Stimulated activated CD8-positive, alpha-beta memory T cell treated with anti-CD3 and anti-CD28 coated beads, Interleukin-12 subunit alpha, Interleukin-12 subunit beta, amount 100 ng/mL, for 1 hour (primary cell): ENCODE data around the gene LRPAP1.
A peak's percentile ranks its signal among the peaks of the same experiment; 100 is the strongest.

Source experiments
- DNase-seq: peaks from one replicate; pipeline ENCODE4 v3.0.0-alpha.2; 2020; ENCODE audit warnings: low read depth

LRPAP1 gene

GRCh38 chr4:3485011-3485791 lies 47.0 kb downstream of the LRPAP1 start:
- no peak for DNase-seq

GRCh38 chr4:3484057-3484973 lies 47.9 kb downstream of the LRPAP1 start:
- DNase-seq: no peak

DNA sequence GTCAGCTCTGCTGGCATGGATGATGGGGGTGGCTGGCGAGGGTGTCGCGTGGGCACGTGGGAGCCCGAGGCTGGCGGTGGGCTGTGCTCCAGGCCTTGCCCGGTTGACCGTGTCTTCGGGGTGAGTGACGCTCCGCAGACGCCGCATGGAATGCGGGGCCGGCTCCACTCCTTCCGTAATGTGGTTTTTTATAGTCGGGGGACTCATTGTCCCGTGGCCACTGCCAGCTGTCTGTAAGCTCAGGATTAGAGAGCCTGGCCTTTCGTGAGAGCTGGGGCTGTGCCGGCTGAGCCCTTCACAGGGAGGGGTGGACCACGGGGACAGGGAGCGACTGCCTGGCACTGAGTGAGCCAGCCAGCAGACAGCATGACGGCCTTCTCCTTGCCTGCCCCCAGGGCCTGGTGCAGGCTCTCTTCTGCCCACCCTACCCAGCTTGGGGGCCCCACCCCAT lies 48.7 kb downstream of the LRPAP1 start:
- DNase-seq: no peak

GRCh38 chr4:3482707-3483106 lies 49.5 kb downstream of the LRPAP1 start:
- no peak for DNase-seq

DNA sequence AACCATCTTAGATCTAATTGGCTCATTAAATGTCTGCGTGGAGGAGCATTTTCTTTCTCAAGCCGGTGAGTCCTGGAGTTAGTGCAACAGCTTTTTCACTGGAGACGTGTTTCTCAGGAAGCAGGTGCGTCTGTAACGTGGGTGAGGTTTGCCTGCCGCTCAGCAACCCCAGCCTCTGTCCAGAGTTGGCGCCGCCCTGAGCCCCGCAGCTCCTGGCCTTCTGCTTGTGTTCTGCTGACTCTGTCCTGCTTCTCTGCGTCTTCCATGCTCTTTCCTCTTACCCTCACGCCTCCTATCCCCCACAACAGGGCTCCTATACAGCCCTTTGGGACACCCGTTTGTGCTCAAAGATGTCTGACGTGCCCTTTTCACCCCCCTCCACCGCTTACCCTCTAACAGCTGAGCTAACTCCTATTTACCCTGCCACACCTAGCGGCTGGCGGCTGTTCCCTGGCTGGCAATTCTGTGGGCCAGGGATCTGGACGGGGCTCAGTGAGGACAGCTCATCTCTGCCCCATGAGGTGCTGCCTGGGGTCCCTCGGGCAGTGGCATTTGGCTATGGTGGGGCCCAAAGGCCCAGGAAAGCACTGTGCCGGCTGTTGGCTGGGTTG lies 50.3 kb downstream of the LRPAP1 start:
- DNase-seq: no peak

DNA sequence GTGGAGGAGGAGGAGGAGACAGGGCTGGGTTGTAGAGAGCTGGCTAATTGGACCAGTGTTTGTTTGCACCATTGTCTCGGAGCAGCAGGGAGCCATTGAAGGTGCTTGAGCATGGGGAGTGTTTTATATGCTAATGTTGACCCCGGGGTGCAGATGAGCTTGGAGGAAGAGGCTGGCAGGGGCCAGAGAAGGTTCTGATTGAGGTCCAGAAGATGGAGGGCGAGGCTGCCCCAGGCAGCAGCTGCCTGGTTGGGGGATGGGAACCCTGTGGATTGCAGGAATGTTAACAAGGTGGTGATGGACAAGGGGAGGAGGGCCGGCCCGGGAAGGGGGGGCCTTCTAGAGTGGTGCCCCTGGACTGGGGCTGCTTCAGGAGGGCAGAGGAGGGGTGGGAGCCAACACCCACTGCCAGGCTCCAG lies 51.1 kb downstream of the LRPAP1 start:
- DNase-seq: no peak

GRCh38 chr4:3480528-3481112 lies 51.6 kb downstream of the LRPAP1 start:
- DNase-seq: peak; percentile 49

GRCh38 chr4:3479358-3480101 lies 52.7 kb downstream of the LRPAP1 start:
- no peak for DNase-seq

DNA sequence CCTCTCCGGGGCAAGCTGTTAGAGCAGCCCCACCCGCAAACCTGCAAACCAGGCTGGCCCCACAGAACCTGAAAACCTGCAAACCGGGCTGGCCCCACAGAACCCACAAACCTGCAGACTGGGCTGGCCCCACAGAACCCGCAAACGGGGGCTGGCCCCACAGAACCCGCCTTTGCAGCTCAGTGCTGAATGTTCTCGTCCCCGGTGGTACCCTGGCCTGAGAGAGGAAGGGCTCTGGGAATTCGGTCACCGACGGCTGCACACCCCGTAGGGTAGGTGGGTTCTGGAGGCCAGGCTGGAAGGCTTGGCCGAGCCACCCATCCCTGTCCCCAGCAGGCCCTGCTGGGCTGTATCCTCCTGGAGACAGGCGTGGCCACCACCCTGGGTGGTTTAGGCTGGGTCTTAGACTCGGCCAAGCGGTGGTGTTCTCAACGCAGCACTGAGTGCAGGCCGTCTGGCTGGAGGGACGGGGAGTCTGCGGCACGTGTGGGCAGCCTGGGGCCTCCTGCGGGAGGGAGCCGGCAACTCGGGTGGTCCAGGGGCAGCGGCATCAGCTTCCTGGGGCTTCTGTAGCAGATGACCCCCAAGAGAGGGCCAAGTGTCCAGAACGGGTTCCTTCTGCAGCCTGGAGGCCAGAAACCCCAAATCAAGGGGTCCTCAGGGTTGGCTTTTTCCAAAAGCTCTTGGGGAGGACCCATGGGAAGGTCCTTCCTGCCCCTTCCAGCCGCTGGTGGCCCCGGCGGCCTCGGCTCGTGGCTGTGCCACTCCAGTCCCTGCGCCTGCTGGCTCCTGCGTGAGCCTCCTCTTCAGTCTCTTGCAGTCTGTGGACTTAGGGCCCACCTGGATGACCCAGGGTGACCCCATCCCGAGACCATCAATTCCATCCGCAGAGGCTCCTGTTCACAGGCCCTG lies 53.5 kb downstream of the LRPAP1 start:
- DNase-seq: no peak

DNA sequence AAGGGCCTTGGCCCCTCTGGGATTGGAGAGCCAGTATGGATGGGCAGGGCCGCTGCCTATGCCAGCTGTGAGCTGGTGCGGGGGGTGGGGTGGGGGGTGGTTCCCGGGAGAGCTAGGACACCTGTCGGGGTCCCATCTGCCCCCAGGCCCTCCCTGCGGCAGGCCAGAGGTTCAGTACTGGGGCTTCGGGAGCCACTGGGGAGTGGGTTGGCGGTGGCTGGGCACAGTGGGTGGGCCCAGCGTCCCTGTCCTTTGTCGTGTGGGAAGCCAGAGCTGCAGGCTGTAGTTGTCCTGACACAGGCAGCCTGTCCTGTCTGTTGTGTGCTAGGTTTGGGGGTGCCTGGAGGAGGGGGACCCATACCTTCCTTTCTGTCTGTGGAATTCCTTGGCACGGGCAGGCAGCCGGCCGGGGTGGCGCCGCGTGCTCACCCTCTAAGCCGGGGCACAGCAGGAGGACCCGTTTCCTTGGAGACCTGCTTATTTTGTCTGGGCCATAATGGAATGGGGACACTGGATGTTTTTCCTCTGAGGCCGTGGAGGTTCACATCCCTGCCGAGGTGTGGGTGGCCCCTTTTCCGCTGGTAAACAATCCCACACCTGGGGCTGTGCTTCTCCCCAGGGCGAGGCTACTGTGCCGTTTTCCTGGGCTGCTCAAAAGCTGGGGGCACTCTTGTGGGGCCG lies 54.3 kb downstream of the LRPAP1 start:
- DNase-seq: no peak

GRCh38 chr4:3476936-3477749 lies 55.1 kb downstream of the LRPAP1 start:
- DNase-seq: no peak

DNA sequence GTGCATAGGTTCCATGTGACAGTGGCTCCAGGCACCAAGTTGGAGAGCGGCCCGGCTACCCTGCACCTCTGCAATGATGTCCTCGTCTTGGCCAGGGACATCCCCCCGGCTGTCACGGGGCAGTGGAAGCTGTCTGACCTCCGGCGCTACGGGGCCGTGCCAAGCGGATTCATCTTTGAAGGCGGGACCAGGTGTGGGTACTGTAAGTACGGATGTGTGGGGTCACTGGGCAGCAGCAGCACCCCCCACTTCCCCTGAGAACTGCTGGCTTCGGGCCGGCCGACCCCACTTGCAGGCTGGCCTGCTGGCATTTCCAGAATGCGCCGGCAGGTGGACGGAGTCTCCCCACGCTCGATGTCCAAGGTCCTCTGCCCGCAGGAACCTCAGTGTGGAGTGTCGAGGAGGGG lies 55.9 kb downstream of the LRPAP1 start:
- no peak for DNase-seq

DNA sequence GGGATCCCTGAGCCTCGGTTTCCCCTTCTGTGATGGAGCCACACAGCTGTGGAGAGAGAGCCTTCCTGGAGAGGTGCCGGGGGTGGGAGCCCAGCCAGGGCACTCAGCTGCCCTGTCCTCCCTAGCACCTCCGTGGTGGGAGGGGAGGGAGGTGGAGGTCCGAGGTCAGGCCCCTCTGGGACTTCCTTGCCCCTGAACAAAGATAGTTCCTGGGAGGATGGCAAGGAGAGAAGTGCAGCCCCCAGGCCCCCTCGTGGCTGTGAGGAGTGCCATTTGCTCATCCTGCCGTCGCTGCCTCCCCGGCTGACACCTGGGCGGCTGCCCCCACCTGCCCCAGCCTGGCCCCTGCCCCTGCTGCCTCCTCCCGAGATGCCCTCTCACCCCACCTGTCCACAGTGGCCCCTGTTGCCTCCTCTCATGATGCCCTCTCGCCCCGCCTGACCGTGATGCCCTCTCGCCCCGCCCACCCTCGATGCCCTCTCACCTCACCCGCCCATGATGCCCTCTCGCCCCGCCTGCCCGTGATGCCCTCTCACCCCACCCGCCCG lies 56.4 kb downstream of the LRPAP1 start:
- DNase-seq: no peak

GRCh38 chr4:3475041-3475712 lies 57.0 kb downstream of the LRPAP1 start:
- DNase-seq: no peak

DNA sequence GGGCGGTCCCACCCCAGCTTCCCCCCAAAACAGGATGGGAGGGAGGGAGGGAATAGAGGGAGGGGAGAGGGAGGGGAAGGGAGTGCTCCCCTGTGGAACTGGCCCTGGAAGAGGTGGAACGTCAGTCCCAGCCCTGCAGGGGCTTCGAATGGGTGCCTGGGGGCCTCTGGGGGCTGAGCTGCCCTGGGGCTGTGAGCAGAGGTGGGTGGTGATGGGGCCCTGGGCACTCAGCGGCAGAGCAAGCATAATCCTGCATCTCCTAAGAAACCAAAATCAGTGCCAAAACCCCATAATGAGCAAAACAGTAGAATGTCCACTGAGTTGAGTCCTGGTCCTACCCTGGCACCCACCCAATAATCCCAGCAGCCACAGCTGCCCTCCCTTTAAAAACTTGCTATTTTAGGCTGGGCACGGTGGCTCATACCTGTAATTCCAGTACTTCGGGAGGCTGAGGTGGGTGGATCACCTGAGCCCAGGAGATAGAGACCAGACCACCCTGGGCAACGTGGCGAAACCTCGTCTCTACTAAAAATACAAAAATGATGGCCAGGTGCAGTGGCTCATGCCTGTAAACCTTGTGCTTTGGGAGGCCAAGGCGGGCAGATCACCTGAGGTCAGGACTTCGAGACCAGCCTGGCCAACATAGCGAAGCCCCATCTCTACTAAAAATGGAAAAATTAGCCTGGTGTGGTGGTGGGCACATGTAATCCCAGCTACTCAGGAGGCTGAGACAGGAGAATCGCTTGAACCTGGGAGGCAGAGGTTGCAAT lies 58.0 kb downstream of the LRPAP1 start:
- DNase-seq: no peak

DNA sequence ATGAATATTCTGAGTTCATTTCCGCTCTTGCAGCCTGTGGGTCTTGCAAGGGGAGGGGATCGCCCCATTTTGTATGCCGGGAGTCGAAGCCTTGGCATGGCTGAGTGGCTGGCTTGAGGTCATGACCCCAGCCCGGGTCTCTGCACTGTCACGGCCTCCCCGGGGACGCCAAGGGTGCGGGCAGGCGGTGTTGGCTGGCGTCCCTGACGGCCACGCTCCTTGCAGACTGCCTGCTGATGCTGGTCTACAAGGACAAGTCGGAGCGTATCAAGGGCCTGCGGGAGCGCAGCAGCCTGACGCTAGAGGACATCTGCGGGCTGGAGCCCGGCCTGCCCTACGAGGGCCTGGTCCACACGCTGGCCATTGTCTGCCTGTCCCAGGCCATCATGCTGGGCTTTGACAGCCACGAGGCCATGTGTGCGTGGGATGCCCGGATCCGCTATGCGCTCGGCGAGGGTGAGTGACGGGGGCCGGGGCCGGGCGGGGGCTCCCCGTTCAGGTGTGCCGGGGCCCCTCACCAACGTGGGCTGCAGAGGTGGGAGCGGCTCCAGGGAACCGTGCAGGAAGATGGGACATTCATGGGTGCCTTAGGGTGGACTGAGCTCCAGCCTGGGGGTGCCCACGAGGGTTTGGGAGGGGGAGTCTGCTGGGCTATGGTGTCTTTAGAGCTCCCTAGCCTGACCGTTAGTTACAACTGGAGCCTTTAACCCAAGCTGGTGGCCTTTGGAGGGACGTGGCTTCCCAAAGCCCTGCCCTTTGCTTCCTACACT lies 58.9 kb downstream of the LRPAP1 start:
- DNase-seq: no peak
